ENCODE measurements around the gene TMEM235. TPM values are rescaled to one million over a fixed set of nuclear protein-coding genes. Genes with fewer than 3 reads are reported as not detected.
"Not testable (repeated sequence)": the region's sequence is repeated elsewhere in the genome, so short reads cannot be mapped to it uniquely, and the experiment has no call there.

Gene TMEM235
- total RNA-seq, 2 donors from 2014 or later, result not detected

DNA sequence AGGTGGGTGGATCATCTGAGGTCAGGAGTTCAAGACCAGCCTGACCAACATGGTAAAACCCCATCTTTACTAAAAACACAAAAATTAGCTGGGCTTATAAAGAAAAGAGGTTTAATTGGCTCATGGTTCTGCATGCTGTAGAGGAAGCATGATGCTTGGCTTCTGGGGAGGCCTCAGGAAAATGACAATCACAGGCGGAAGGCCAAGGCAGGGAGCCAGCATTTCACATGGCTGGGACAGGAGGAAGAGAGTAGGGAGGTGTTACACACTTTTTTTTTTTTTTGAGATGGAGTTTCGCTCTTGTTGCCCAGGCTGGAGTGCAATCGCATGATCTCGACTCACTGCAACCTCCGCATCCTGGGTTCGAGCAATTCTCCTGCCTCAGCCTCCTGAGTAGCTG lies 3.6 kb downstream of the TMEM235 start:
- intact Hi-C loops (cut with DNase I); ATAC-seq: not testable (repeated sequence)
- peak; percentile 71 for DNase-seq

DNA sequence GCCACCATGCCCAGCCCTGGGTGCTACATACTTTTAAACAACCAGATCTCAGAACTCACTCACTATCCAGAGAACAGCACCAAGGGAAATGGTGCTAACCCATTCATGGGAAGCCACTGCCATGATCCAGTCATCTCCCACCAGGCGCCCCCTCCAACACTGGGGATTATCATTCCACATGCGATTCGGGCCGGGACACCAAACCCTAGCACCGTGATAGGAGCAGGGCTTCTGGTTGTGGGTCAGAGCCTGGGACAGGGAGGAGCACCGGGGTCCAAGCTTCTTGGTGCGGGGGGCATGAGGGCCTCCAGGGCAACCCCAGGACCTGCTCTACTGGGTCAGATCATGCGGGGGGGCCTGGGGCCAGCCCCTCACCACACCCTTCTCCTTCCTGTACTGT lies 4.5 kb downstream of the TMEM235 start:
- intact Hi-C loops (cut with DNase I), result no loop called here
- ATAC-seq, result no peak

DNA sequence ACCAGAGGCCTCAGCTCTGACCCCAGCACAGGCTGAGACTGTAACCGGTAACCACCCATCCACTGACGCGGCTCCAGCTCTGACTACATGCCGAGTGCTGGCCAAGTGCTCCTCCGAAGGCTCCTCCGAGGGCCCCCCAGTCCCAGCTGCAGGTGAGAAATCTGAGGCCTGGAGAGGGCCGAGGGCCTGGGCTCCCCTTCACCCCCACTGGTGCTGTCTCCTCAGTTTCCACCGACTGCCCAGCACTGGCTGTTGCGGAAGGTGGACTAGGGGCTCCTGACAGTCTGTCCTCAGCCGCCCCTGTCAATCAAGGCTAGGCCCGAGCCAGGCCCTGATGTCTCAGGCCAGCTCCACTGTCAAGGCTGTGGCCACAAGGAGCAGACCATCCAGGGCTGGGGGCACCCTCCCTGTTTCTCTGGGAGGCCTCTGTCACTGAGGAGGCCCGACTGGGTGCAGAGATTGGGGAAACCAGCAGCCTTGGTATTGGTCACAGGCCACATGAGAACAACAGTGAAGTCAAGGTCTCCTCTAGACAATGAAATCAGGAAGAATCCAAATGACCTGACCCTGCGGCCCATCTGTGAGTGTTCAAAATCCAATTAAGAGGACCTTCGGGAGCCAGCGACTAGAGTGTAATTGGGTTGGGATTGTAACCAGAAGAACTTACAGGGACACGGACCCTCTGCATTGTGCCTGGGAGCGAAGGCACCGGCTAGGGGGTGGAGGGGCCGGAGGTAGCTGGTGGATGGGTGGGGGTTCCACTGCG lies 5.1 kb downstream of the TMEM235 start:
- ATAC-seq, result no peak
- DNase-seq, result no peak
- intact Hi-C loops (cut with DNase I), result no loop called here

More for the DNA sequence above, 4.5 kb downstream of the TMEM235 start:
- DNase-seq, result no peak

DNA sequence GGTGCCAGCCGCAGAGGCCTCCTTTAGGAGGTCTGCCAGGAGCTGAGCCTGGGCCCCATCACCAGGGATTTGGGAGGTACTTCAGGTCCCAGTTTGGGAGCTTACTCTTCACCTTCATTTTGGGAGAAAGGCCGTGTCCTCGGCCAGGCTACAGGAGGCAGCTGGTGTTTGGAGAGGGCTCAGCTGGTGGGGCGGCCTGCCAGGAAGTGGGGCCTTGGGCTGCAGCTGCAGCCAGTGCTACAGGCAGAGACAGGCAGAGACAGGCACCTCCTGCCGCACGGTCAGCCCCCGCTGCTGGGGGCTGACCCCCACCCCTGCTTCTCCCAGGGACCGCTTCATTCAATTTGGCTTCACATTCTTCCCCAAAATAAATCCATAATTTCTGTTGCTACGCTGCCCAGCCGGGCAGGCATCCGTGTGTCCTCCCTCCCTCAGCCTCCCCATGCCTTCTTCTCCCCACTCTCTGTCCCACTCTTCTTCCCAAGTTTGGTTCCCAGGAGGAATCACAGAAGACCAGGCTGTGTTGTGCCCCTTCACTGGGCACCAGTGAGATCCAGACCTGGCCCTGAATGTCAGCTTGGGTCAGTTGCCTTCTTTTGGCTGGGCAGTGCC lies 6.1 kb downstream of the TMEM235 start:
- ATAC-seq, result no peak
- intact Hi-C loops (cut with DNase I), result no loop called here
- DNase-seq, result no peak

DNA sequence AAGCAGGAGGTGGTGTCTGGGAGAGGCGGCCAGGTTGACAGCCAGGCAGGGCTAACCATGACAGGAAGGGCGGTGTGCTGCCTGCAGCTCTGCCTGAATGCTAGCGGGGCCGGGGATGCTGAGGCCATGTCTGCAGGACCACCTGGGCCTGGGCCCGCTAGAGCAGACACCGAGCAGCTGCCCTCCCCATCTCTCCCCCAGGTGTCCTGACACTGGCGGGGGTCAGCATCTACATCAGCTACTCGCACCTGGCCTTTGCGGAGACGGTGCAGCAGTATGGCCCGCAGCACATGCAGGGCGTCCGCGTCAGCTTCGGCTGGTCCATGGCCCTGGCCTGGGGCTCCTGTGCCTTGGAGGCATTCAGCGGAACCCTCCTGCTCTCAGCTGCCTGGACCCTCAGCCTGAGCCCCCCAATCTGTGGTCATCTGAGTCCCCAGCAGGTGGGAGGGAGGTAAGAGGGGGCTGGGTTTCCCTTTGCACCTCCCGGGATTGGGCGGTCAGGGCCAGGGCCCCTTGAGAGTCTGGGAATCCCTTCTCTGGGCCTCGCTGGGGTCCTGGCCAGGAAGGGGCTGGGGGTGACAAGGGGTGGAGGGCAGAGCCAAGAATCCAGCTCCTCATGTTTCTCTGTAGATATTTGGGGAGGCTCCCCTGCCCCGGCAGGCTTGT lies 7.5 kb downstream of the TMEM235 start:
- intact Hi-C loops (cut with DNase I), result no loop called here
- ATAC-seq, result no peak
- no peak for DNase-seq

DNA sequence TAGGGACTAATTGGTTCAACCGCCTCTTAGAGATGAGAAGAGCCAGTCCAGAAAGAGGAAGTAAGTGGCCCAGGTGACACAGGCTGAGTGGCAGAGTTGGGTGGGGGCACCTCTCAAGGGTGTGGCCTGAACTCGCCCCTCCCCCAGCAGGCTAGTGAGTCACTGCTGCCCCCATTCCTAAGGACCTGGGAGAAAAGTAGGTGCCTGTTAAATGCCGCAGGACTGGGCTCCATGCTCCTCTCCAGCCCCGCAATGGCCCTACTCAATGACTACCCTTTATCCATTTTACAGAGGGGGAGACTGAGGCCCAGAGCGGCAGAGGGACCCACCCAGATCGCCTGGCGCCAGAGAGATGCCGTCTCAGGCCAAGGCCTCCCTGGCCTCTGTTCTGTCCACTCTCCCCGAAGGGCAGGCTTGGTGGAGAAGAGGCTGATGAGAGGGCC lies 8.1 kb downstream of the TMEM235 start:
- ATAC-seq (no peak), DNase-seq (no peak)
- intact Hi-C loops (cut with DNase I), result no loop called here

DNA sequence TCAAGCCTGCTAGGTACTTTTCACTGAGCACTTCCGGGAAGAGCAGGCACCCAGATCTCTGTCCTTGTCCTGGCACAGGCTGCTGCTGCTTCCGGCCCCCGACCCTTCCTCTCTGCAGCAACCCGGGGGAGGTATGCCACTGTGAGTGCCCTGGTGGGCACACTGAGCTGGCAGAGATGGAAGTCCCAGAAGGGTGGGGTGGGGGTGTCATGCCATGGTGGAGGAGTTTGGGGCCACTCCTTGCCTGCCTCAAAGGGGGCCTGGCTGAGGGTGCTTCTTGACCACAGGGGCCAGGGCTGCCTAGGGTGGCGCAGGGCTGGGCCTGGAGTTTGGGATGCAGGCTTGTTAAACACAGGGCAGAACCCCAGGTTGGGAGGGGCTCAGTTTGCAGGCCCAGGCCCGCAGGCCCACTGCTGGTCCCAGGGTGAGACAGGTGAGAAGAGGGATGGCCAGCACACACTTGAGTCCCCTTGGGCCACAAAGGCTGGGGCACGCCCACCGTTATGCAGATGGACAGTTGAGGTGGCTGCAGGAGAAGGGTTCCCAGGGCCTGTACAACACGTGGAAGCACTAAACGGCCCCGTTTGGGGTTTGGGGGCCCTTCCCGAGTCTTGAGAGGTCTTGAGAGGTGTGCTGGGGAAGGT lies 8.7 kb downstream of the TMEM235 start:
- DNase-seq (no peak), ATAC-seq (no peak)
- intact Hi-C loops (cut with DNase I), result loop anchor here in 1 of 2 donors (10.0 kb wide), 1 partner anchor 125 kb away; no protein-coding TSS in a partner anchor

DNA sequence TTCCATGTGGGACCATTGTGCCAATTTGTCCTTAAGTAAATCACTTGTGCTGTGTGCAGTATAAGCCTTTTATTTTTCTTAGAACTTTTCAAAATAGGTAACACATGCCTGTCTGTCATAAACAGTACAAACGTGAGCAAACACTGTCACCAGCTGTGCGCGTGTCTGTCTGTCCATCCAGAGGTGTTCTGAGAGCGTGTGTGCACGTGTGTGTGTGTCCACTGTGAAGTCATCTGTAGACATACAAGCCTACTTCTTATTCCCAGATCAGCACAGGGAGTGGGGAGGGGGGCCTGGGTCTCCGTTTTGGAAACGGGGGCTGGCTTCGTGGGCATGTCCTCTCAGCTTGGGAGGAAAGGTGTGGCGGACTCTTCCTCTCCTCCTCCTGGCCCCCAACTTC lies 9.4 kb downstream of the TMEM235 start:
- no peak for DNase-seq
- intact Hi-C loops (cut with DNase I), result loop anchor here in 1 of 2 donors (10.0 kb wide), 1 partner anchor 126 kb away; no protein-coding TSS in a partner anchor
- no peak for ATAC-seq

DNA sequence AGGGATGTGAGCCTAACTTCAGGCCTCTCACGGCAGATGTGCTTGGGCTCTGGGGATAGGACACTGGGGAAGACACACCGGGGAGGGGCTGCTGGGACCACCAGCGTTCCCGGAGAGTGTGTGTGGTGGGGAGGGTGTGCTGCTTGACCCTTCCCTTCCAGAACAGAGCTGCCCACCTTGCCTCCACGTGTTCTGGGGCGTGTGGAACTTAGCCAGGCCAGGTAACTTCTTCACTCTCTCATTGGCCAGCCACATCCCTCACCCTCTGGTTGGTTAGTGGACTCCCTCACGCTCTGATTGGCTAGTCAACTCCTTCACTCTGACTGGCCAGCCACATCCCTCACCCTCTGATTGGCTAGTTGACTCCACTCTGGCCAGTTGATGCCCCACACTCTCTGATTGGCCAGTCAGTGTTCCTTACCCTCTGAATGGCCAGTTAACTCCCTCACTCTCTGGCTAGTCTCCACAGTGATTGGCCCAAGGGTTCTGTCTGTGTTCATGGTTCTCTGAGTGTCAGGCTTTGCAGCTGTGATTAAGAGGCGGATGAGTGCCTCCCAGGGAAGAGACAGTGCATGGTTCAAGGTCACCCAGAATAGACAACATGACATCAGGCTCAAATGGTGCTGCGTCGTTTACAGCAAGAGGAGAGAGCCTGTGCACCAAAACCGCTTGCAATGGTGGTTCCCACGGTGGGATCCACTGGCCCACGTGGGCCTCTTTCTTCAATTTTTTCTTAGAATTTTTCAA lies 10.0 kb downstream of the TMEM235 start:
- peak; percentile 46 to 65 for ATAC-seq
- DNase-seq, result no peak
- intact Hi-C loops (cut with DNase I), result loop anchor here in 1 of 2 donors (10.0 kb wide), 1 partner anchor 127 kb away; no protein-coding TSS in a partner anchor

DNA sequence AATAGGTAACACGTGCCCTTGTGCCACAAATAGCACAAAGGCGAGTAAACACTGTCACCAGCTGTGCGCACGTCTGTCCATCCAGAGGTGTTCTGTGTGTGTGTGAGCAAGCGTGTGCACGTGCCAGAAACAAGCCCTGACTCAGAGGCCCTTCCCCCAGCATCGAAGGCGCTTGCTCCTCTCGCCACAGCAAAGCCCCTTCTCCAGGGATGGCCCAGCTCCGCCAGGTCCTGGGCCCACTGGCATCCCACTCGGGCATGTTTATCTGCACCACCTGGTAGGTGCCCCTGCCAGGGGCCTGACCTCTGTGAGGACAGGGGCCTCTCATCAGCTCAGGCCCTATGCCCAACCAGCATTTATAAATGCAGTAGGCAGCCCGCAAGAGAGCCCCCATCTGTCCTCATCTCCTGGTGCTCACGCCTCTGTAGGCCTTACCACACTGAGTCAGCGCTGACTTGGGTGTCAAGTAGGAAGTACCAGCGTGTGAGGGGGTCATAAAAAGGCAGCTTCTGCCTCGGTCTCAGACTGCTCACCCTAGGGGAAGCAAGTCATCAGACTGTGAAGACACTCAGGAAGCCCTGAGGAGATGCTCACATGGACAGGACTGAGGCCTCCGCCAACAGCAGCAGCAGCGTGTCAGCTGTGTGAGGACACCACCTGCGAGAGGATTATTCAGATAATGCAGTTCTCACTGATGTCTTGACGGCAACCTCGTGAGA lies 10.8 kb downstream of the TMEM235 start:
- no peak for DNase-seq
- intact Hi-C loops (cut with DNase I), result loop anchor here in 1 of 2 donors (10.0 kb wide), 1 partner anchor 127 kb away; no protein-coding TSS in a partner anchor
- ATAC-seq, result no peak

DNA sequence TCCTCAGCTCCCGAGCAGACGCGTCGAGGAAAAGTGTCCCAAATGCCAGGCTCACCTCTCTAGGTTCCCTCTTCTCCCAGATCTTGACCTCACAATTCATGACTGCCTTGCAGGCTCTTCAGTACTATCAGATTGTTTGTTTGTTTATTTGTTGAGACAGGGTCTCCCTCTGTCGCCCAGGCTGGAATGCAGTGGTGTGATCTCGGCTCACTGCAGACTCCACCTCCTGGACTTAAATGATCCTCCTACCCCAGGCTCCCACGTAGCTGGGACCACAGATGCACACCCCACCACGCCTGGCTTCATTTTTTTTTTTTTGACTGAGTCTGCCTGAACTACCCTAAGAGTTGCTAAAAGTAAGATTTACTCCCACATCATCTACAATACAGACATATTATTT lies 15.9 kb downstream of the TMEM235 start:
- DNase-seq, result no peak
- ATAC-seq, result no peak
- intact Hi-C loops (cut with DNase I), result loop anchor here in 1 of 2 donors (10.0 kb wide), 1 partner anchor 133 kb away; no protein-coding TSS in a partner anchor

DNA sequence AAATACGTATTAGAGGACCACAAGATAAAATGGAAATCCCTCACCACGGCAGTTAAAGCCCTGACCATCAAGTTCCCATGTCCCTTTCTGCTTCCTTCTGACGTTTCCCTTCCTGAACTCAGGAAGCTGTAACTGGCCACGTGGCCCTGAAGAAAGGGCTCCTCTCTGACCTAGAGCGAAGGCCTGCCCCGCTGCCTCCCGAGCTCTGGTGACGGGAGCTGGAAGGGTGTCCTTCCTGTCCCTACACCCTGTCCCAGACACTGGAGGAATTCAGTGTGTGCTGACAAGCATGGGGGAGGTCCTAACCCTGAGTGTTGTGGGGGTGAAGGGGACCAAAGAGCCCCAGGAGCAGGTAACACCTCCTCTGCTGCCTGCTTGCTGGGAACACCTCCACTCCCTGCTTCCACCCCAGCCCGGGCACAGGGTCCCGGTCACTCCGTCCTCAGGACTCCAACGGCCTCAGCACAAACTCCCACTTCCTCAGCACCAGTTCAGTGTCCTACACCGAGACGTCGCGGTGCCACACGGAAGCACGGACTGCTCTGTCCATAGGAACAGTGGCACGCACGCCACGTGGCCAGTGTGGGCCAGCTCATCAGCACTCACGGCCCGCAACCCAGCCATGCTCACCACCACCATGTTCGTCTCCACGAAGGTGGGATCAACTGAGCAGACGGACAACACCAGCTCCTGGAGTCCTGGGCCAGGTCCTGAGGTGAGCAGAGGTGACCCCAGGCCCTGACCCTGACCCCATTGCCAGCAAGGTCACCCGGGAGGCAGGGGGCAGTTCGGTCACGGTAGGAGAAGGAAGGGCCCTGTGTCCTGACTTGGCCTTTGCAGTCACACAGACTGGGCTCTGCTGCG lies 16.9 kb downstream of the TMEM235 start:
- ATAC-seq, result peak in 1 of 2 donors; percentile 7
- DNase-seq, result peak; percentile 33
- intact Hi-C loops (cut with DNase I), result loop anchor here in 1 of 2 donors (10.0 kb wide), 1 partner anchor 133 kb away; no protein-coding TSS in a partner anchor

DNA sequence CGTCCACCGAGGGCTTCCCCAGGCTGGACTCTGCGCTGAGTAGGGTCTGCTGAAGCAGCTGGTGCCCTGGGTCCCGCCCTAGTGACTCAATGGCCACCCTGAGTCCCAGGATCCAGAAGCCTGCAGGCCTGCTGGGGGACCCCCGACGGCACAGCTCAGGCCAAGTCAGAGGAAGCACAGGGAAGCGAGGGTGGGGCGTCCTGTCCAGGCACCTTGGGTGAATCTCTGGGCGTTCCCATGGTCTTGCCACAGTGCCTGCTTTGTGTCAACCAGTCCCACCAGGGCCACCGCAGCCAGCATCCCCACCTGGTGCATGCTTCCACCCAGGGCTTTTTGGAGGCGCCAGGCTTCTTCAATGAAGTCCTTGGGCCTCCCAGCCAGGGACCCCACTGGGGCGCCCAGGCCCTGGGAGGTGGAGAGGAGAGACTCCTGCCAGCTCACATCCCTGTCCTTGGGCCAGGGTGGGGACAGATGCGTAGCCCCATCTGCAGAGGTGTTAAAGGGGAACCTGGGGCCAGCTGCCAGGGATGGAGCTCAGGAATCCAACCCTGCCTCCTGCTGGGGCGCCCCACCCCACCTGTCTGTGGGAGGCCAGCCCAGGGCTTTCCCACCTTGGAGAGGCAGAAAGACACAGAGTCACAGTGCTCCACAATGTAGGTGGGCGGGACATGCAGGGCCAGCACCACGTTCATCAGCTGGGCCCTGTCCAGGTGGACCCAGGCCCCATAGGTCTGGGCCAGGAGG lies 17.8 kb downstream of the TMEM235 start:
- ATAC-seq (no peak), DNase-seq (no peak)
- intact Hi-C loops (cut with DNase I), result loop anchor here in 1 of 2 donors (10.0 kb wide), 1 partner anchor 134 kb away; no protein-coding TSS in a partner anchor

DNA sequence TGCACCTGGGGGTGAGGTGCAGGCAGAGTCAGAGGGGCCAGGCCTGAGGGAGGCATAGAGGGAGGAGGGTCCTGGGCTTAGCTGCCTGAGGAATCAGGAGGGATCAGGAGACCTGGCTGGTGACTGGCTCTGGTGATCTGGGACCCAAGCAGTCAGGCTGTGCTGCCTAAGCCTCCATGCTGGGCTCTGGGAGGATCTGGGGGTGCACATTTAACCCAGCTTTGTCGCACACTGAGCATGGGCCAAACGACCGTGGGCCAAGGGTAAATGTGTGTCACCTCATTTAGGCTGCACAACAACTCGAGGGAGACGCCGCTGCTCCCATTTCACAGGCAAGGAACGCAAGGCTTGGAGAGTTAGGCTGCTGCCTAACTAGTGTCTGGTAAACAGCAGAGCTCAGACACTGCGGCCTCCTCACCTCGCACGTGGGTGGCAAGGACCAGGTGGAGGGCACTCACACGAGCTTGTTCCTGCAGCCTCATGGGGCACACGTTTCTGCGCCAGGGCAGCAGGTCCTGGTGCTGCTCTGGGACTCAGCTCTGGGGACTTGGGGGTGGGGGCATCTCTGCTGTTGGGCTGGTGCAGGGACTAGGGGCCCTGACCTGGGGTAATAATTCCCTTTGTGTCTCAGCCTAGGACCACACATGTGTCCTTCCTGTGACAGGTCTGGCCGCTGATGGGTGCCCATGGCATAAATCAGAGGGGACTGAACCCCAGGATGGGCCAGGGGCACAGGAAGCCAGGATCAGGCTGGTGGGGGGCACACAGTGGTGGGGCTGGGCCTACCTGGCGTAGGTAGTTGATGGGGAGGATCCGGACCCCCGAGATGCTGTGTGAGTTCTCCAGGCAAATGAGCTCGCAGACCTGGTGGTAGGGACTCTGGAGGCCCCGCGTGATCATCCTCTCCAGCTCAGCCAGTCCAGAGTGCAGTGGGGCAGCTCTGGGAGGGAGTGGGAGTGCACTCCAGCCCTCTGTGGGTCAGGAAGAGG lies 18.7 kb downstream of the TMEM235 start:
- DNase-seq (no peak), ATAC-seq (no peak)
- intact Hi-C loops (cut with DNase I), result loop anchor here (5.0 to 10.0 kb wide), 3 partner anchors 135 to 172 kb away; no protein-coding TSS in a partner anchor
